HCT116 (cell line): ENCODE results near the gene CCDC92. TPM values are rescaled to one million over a fixed set of nuclear protein-coding genes. Genes with fewer than 3 reads are reported as not detected.

Source experiments
- ATAC-seq: fragments of 200-7000 bp; cut with Tn5 transposase; 2 replicates; pipeline ENCODE4 v1.9.1; 2020; ENCODE audit warnings: mild to moderate bottlenecking, moderate library complexity
- BruUV-seq: library from RNA; stranded (reverse); fragments of 400-500 nt; replicated peaks from 2 replicates; lab custom pipeline; 2021; lab: Mats Ljungman, UMichigan
- CTCF ChIA-PET: fragments of 300-600 bp; sonication (Branson Sonifier 250); formaldehyde crosslinking; loops from one replicate; lab custom pipeline; 2021; ENCODE audit warnings: antibody characterized with exemption; lab: Charles Lee
- POLR2A ChIA-PET: fragments of 300-600, 350-600 bp; sonication (Branson Sonifier 250); formaldehyde crosslinking; loops from one replicate; lab custom pipeline; 2021; ENCODE audit warnings: antibody characterized with exemption; lab: Charles Lee
- RAD21 ChIA-PET, 2 experiments: fragments of 300-600 bp; sonication (Branson Sonifier 250); formaldehyde crosslinking; loops; one replicate each; lab custom pipeline; 2023; ENCODE audit warnings: low total read pairs in 2 of 2; ENCODE audit not compliant: uncharacterized antibody in 2 of 2, unreplicated experiment in 2 of 2, low non-redundant PET in 1 of 2; lab: Charles Lee
- DNase-seq: peaks from one replicate; pipeline ENCODE4 v3.0.0-alpha.2; 2010; ENCODE audit warnings: low read depth, low spot score
- H2AFZ ChIP-seq: fragments of 200-600 bp; shearing (Covaris generic), sonication (generic); 2 replicates; pipeline ENCODE4 v1.6.1; 2017; ENCODE audit warnings: low read depth, mixed run types, mixed read lengths, antibody characterized with exemption, low read length; ENCODE audit not compliant: poor library complexity, severe bottlenecking
- H3K27ac ChIP-seq: 2 replicates; pipeline ENCODE4 v1.5.1; 2012; ENCODE audit warnings: low read depth, low read length
- H3K27me3 ChIP-seq: fragments of 200-600 bp; sonication (generic); 2 replicates; pipeline ENCODE4 v1.6.1; 2016; ENCODE audit warnings: mixed run types, low read length, mixed read lengths; ENCODE audit not compliant: insufficient read depth
- H3K36me3 ChIP-seq, 2 experiments: fragments of 200-500 bp in 1 of 2; fragments of 200-600 bp in 1 of 2; sonication (Bioruptor generic) in 1 of 2; sonication (generic) in 1 of 2; 2 replicates each; pipeline versions ENCODE4 v1.5.1 to v1.6.1; 2014 to 2016; ENCODE audit warnings: low read length in 2 of 2, inconsistent platforms in 1 of 2, mixed read lengths in 1 of 2, mixed run types in 1 of 2; ENCODE audit not compliant: insufficient read depth in 2 of 2, control insufficient read depth in 1 of 2
- H3K4me1 ChIP-seq, 2 experiments: fragments of 200-600 bp in 1 of 2; sonication (generic) in 1 of 2; 2 replicates each; pipeline versions ENCODE4 v1.5.1 to v1.6.1; 2012 to 2017; ENCODE audit warnings: low read length in 2 of 2, inconsistent platforms in 1 of 2, mild to moderate bottlenecking in 1 of 2, mixed read lengths in 1 of 2, mixed run types in 1 of 2, moderate library complexity in 1 of 2; ENCODE audit not compliant: insufficient read depth in 2 of 2, control insufficient read depth in 1 of 2
- H3K4me2 ChIP-seq: fragments of 200-600 bp; sonication (generic); 2 replicates; pipeline ENCODE4 v1.6.1; 2017; ENCODE audit warnings: mixed run types, low read length, mixed read lengths
- H3K4me3 ChIP-seq, 2 experiments: fragments of 200-600 bp in 1 of 2; sonication (generic) in 1 of 2; replicated peaks in 1 of 2; 2 replicates each; pipeline ENCODE4 v1.5.1; 2011 to 2016; ENCODE audit warnings: low read length in 2 of 2, control low read depth in 1 of 2, low read depth in 1 of 2, mild to moderate bottlenecking in 1 of 2, mixed read lengths in 1 of 2, mixed run types in 1 of 2
- H3K79me2 ChIP-seq: fragments of 200-600 bp; sonication (generic); 2 replicates; pipeline ENCODE4 v1.6.1; 2017; ENCODE audit warnings: mild to moderate bottlenecking, mixed run types, low read length, moderate library complexity, mixed read lengths; ENCODE audit not compliant: insufficient read depth
- H3K9ac ChIP-seq: fragments of 200-600 bp; sonication (generic); 2 replicates; pipeline ENCODE4 v1.6.1; 2016; ENCODE audit warnings: low read length, mixed read lengths
- H3K9me2 ChIP-seq: fragments of 200-600 bp; sonication (generic), shearing (Covaris generic); 2 replicates; pipeline ENCODE4 v1.6.1; 2017; ENCODE audit warnings: mixed run types, mild to moderate bottlenecking, moderate library complexity; ENCODE audit not compliant: insufficient read depth
- H3K9me3 ChIP-seq, 2 experiments: fragments of 200-500 bp in 1 of 2; fragments of 200-600 bp in 1 of 2; sonication (Bioruptor generic) in 1 of 2; sonication (generic) in 1 of 2; 2 replicates each; pipeline ENCODE4 v1.6.1; 2014 to 2017; ENCODE audit warnings: low read length in 2 of 2, mixed read lengths in 2 of 2, inconsistent platforms in 1 of 2, low read depth in 1 of 2, mild to moderate bottlenecking in 1 of 2, mixed run types in 1 of 2, moderate library complexity in 1 of 2; ENCODE audit not compliant: control insufficient read depth in 1 of 2, insufficient read depth in 1 of 2
- H4K20me1 ChIP-seq: fragments of 200-600 bp; sonication (generic), shearing (Covaris generic); 2 replicates; pipeline ENCODE4 v1.6.1; 2017; ENCODE audit warnings: mixed run types, mild to moderate bottlenecking, moderate library complexity; ENCODE audit not compliant: insufficient read depth
- ATF3 ChIP-seq: IDR thresholded peaks from 2 replicates; pipeline ENCODE4 v1.6.1; 2012
- CBX3 ChIP-seq: IDR thresholded peaks from 2 replicates; pipeline ENCODE4 v1.6.1; 2012; ENCODE audit warnings: low read depth
- CEBPB ChIP-seq: IDR thresholded peaks from 2 replicates; pipeline ENCODE4 v1.6.1; 2012; ENCODE audit warnings: low read depth
- CTCF ChIP-seq, 3 experiments: fragments of 200-600 bp in 1 of 3; sonication (generic) in 1 of 3; IDR thresholded peaks in 2 of 3; conservative IDR thresholded peaks in 1 of 3; 2 replicates each; pipeline ENCODE4 v1.5.1; 2012 to 2017; ENCODE audit warnings: low read depth in 2 of 3, low read length in 2 of 3, antibody characterized with exemption in 1 of 3, borderline replicate concordance in 1 of 3, control low read depth in 1 of 3, mild to moderate bottlenecking in 1 of 3, mixed read lengths in 1 of 3, mixed run types in 1 of 3, moderate library complexity in 1 of 3; ENCODE audit not compliant: insufficient read depth in 1 of 3
- EGR1 ChIP-seq: IDR thresholded peaks from 2 replicates; pipeline ENCODE4 v1.6.1; 2012; ENCODE audit warnings: low read depth
- ELF1 ChIP-seq: IDR thresholded peaks from 2 replicates; pipeline ENCODE4 v1.6.1; 2012; ENCODE audit warnings: low read depth, borderline replicate concordance
- EZH2 ChIP-seq: fragments of 200-600 bp; sonication (generic); IDR thresholded peaks from 2 replicates; pipeline ENCODE4 v1.6.1; 2017; ENCODE audit warnings: antibody characterized with exemption, mixed run types
- FOSL1 ChIP-seq: IDR thresholded peaks from 2 replicates; pipeline ENCODE4 v1.6.1; 2012; ENCODE audit warnings: low read depth
- JUND ChIP-seq: IDR thresholded peaks from 2 replicates; pipeline ENCODE4 v1.6.1; 2012
- MAX ChIP-seq: IDR thresholded peaks from 2 replicates; pipeline ENCODE4 v1.6.1; 2012
- RAD21 ChIP-seq: IDR thresholded peaks from 2 replicates; pipeline ENCODE4 v1.6.1; 2012; ENCODE audit warnings: low read depth, mild to moderate bottlenecking
- SIN3A ChIP-seq: IDR thresholded peaks from 2 replicates; pipeline ENCODE4 v1.6.1; 2012; ENCODE audit warnings: low read depth
- SP1 ChIP-seq: IDR thresholded peaks from 2 replicates; pipeline ENCODE4 v1.6.1; 2012; ENCODE audit warnings: low read depth
- SRF ChIP-seq: IDR thresholded peaks from 2 replicates; pipeline ENCODE4 v1.6.1; 2012; ENCODE audit warnings: low read depth
- ZFX ChIP-seq: fragments of 450-650 bp; IDR thresholded peaks from 2 replicates; pipeline ENCODE4 v1.6.1; 2017
- ZNF274 ChIP-seq: fragments of 200-500 bp; sonication (Bioruptor generic); IDR thresholded peaks from 2 replicates; pipeline ENCODE4 v1.6.1; 2014; ENCODE audit warnings: mild to moderate bottlenecking, low read depth, low read length, inconsistent platforms
- intact Hi-C: fragments of 100-400 bp; cut with micrococcal nuclease; formaldehyde crosslinking; loops from 2 replicates; pipeline ENCODE4 v1.10.0; 2022
- total RNA-seq: library from RNA; stranded (reverse); gene quantifications from one replicate; pipeline ENCODE4 v1.2.1, GENCODE V29; 2021; ENCODE audit not compliant: unreplicated experiment
- TF ChIP-seq, protein P1 (sequence below): IDR thresholded peaks from 2 replicates; pipeline ENCODE4 v1.6.1; 2012; ENCODE audit warnings: low read depth

CCDC92 gene
- total RNA-seq, 1 experiment from 2014 or later: 9.7 TPM

DNA sequence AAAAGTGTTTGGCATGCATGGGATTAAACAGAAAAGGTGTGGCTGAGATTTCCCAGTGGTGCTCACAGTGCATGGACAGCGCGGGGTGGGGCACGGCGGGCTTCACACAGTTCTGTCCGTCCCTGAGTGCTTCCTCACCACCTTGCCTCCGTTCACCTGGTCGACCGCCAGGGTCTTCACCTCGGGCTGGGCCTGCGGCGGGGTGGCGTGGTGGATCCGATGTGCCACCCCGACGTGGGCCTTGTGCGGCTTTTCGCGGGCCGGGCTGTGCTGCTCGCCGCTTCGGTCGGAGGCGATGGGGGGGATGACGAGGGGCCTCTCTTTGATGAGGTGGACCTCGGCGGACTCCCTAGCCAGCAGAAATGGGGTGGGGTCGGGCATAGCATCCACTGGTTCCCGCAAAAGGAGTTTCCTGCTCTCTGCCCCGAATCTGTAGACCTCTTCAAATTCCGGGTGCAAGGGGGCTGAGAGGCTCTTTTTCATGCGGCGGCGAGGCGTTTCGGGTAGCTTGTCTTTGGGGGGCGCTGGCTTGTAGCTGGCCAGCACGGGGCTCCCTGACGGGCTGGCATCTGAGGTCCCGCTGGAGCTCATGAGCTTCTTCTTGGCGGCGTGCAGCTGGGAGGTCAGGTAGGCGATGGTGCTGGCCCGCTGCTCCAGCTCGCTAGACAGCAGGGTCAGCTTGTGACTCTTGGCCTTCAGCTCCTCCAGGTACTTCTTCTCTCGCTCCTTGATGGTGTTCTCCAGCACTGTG is 35.5 kb downstream of the CCDC92 start (continued):
- no peak for TF ChIP-seq CTCF (IDR thresholded peaks at IDR 0.05 in 2 of 3, conservative IDR thresholded peaks at IDR 0.05 in 1 of 3; ENCODE audit: borderline replicate concordance in 1 of 3, insufficient read depth in 1 of 3, low read depth in 2 of 3, low read length in 2 of 3)
- TF ChIP-seq CBX3: no peak
- TF ChIP-seq ATF3: no peak
- no peak for TF ChIP-seq CEBPB

GRCh38 chr12:123936471-123936870 is 36.2 kb downstream of the CCDC92 start:
- BruUV-seq: TSS peak; percentile 59
- H3K9me3 ChIP-seq: no peaks in the 10 kb centered on the region
- no peaks in the 10 kb centered on the region for H3K27me3 ChIP-seq
- intact Hi-C loops: no loop called here
- ChIA-PET CTCF (no interaction called here), RAD21 (no interaction called here), POLR2A (no interaction called here)
- H2AFZ ChIP-seq: no peak overlapping the region
- H3K4me3 ChIP-seq: no peak overlapping the region
- no peak overlapping the region for H3K9ac ChIP-seq
- H3K36me3 ChIP-seq: no peaks in the 10 kb centered on the region
- H4K20me1 ChIP-seq: no peaks in the 10 kb centered on the region
- ATAC-seq (no peak), DNase-seq (no peak)
- no peak overlapping the region for H3K27ac ChIP-seq
- no peaks in the 10 kb centered on the region for H3K79me2 ChIP-seq
- H3K4me1 ChIP-seq: no peaks in the 10 kb centered on the region
- no peak overlapping the region for H3K4me2 ChIP-seq
- TF ChIP-seq CEBPB (no peak), EGR1 (no peak), JUND (no peak), ATF3 (no peak), EZH2 (no peak), SP1 (no peak), ZFX (no peak), SIN3A (no peak), FOSL1 (no peak), MAX (no peak), RAD21 (no peak), ELF1 (no peak), ZNF274 (no peak), CTCF (IDR thresholded peaks at IDR 0.05 in 2 of 3, conservative IDR thresholded peaks at IDR 0.05 in 1 of 3; ENCODE audit: borderline replicate concordance in 1 of 3, insufficient read depth in 1 of 3, low read depth in 2 of 3, low read length in 2 of 3) (no peak), SRF (no peak)
- TF ChIP-seq, protein P1, sequence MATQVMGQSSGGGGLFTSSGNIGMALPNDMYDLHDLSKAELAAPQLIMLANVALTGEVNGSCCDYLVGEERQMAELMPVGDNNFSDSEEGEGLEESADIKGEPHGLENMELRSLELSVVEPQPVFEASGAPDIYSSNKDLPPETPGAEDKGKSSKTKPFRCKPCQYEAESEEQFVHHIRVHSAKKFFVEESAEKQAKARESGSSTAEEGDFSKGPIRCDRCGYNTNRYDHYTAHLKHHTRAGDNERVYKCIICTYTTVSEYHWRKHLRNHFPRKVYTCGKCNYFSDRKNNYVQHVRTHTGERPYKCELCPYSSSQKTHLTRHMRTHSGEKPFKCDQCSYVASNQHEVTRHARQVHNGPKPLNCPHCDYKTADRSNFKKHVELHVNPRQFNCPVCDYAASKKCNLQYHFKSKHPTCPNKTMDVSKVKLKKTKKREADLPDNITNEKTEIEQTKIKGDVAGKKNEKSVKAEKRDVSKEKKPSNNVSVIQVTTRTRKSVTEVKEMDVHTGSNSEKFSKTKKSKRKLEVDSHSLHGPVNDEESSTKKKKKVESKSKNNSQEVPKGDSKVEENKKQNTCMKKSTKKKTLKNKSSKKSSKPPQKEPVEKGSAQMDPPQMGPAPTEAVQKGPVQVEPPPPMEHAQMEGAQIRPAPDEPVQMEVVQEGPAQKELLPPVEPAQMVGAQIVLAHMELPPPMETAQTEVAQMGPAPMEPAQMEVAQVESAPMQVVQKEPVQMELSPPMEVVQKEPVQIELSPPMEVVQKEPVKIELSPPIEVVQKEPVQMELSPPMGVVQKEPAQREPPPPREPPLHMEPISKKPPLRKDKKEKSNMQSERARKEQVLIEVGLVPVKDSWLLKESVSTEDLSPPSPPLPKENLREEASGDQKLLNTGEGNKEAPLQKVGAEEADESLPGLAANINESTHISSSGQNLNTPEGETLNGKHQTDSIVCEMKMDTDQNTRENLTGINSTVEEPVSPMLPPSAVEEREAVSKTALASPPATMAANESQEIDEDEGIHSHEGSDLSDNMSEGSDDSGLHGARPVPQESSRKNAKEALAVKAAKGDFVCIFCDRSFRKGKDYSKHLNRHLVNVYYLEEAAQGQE: no peak
- no peaks in the 10 kb centered on the region for H3K9me2 ChIP-seq
